HepG2 (cell line): Measurements from ENCODE around the gene C2orf78. TPM values are rescaled to one million over a fixed set of nuclear protein-coding genes. Genes with fewer than 3 reads are reported as not detected.

Source experiments
- AHR ChIP-seq: IDR thresholded peaks from 2 replicates; pipeline ENCODE4 v1.6.1; 2018; ENCODE audit warnings: missing genetic modification reagents, missing compliant biosample characterization
- BRCA1 ChIP-seq: sonication (generic); formaldehyde crosslinking; IDR thresholded peaks from 2 replicates; pipeline ENCODE4 v1.4.0; 2020; ENCODE audit warnings: missing genetic modification reagents
- GLI4 ChIP-seq: sonication (generic); formaldehyde crosslinking; IDR thresholded peaks from 2 replicates; pipeline ENCODE4 v1.5.1; 2020; ENCODE audit warnings: missing genetic modification reagents, mild to moderate bottlenecking, moderate library complexity, borderline replicate concordance
- KDM5B ChIP-seq: sonication (generic); formaldehyde crosslinking; IDR thresholded peaks from 2 replicates; pipeline ENCODE4 v1.4.0; 2020; ENCODE audit warnings: missing genetic modification reagents, mild to moderate bottlenecking, borderline replicate concordance
- MBNL3 ChIP-seq: fragments of 250-450 bp; sonication (Bioruptor Pico); conservative IDR thresholded peaks from 2 replicates; pipeline ENCODE4 v1.8.0; 2022; ENCODE audit warnings: mild to moderate bottlenecking, inconsistent platforms
- PLRG1 ChIP-seq: fragments of 450-650 bp; conservative IDR thresholded peaks from 2 replicates; pipeline ENCODE4 v1.6.1; 2016
- SNAI1 ChIP-seq: sonication (generic); formaldehyde crosslinking; IDR thresholded peaks from 2 replicates; pipeline ENCODE4 v1.5.0; 2020; ENCODE audit warnings: mild to moderate bottlenecking, missing genetic modification reagents, borderline replicate concordance
- ZNF512B ChIP-seq: sonication (generic); formaldehyde crosslinking; IDR thresholded peaks from 2 replicates; pipeline ENCODE4 v1.5.1; 2020; ENCODE audit warnings: missing genetic modification reagents, mild to moderate bottlenecking, borderline replicate concordance
- ZNF672 ChIP-seq: sonication (generic); formaldehyde crosslinking; IDR thresholded peaks from 2 replicates; pipeline ENCODE4 v1.8.1; 2022; ENCODE audit warnings: missing genetic modification reagents
- polyA plus RNA-seq, 8 experiments: library from polyadenylated mRNA; depleted of rRNA in 3 of 8; stranded (reverse) in 7 of 8; unstranded in 1 of 8; fragments of >200 nt; fragmentation: Illumina TruSeq in 4 of 8; extraction: Trizol in 4 of 8; gene quantifications; 2 replicates each; pipeline versions ENCODE4 v1.2.1 to v1.2.3, GENCODE V29; 2011 to 2016; ENCODE audit warnings: low read depth in 4 of 8, missing spikeins in 1 of 8, mixed read lengths in 1 of 8; ENCODE audit not compliant: insufficient read depth in 1 of 8
- total RNA-seq, 5 experiments: library from RNA; depleted of rRNA; stranded (reverse); fragments of >200 nt; fragmentation: Illumina TruSeq; extraction: Trizol; gene quantifications; 2 replicates each; pipeline ENCODE4 v1.2.3, GENCODE V29; 2016; ENCODE audit warnings: low read depth in 1 of 5
- TF ChIP-seq, protein P1 (sequence below): sonication (generic); formaldehyde crosslinking; IDR thresholded peaks from 2 replicates; pipeline ENCODE4 v1.8.0; 2022; ENCODE audit warnings: missing genetic modification reagents, mild to moderate bottlenecking, borderline replicate concordance
- TF ChIP-seq, protein P2 (sequence below): IDR thresholded peaks from 2 replicates; pipeline ENCODE4 v1.6.1; 2012; ENCODE audit warnings: low read length, improper control_type of control experiment
- TF ChIP-seq, protein P3 (sequence below): sonication (generic); formaldehyde crosslinking; IDR thresholded peaks from 2 replicates; pipeline ENCODE4 v1.4.0; 2020; ENCODE audit warnings: missing genetic modification reagents
- TF ChIP-seq, protein P4 (sequence below): sonication (generic); formaldehyde crosslinking; IDR thresholded peaks from 2 replicates; pipeline ENCODE4 v1.9.0; 2021; ENCODE audit warnings: missing genetic modification reagents, borderline replicate concordance
- TF ChIP-seq, protein P5 (sequence below): sonication (generic); formaldehyde crosslinking; IDR thresholded peaks from 2 replicates; pipeline ENCODE4 v1.9.0; 2022; ENCODE audit warnings: low read depth, missing genetic modification reagents

C2orf78 gene
- total and polyA plus RNA-seq, 2 of the 13 experiments (the other 11 are each of a cell fraction or from before 2014, with no cell fraction given): not detected

DNA sequence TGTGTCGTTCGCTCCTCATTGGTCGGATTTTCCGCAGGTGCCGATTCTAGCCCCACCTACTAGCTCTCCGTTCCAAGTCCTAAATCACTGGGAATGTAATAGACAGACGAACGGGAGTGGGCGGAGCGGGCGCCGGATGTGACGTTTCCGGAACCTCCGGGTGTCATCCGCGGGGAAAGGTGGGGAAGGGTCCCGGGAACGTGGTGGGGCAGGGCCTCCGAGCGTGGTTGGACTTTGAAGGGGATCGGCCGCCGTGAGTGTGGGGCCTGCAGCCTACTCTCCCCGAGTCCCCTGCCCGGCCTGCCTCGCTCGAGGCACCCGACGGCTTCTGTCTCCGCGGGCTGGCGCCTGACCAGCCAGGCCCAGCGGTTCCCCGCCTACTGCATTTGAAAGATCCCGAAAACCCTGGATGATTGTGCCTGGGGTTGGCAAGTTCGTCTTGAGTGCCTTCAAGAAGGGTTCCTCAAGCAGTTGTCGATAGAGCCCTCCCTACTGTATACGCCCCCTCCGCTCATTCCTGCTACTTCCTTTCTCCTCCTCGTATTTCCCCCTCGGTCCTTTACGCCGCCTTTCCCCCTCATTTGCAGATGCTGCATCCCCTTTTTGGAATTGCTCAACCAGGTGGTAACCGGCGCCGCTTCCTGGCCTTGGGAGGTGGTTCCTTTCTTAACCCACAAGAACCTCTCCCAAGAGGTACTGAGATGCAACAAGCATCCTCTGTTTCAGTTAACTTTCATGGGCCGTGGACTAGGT lies 45.0 kb downstream of the C2orf78 start, which contains the start of gene STAMBP (continued):
- TF ChIP-seq ZNF512B (CRISPR knock-in tag) (no peak), KDM5B (peak; percentile 95), AHR (CRISPR knock-in tag) (no peak), BRCA1 (CRISPR knock-in tag) (no peak; the same call in 1 of the 2 replicates), PLRG1 (no peak), SNAI1 (CRISPR knock-in tag) (peak; percentile 93), ZNF672 (CRISPR knock-in tag) (no peak), GLI4 (CRISPR knock-in tag) (no peak), MBNL3 (CRISPR knock-in tag) (no peak)
- TF ChIP-seq, protein P1, sequence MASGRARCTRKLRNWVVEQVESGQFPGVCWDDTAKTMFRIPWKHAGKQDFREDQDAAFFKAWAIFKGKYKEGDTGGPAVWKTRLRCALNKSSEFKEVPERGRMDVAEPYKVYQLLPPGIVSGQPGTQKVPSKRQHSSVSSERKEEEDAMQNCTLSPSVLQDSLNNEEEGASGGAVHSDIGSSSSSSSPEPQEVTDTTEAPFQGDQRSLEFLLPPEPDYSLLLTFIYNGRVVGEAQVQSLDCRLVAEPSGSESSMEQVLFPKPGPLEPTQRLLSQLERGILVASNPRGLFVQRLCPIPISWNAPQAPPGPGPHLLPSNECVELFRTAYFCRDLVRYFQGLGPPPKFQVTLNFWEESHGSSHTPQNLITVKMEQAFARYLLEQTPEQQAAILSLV (CRISPR knock-in tag): peak; percentile 97
- TF ChIP-seq, protein P2, sequence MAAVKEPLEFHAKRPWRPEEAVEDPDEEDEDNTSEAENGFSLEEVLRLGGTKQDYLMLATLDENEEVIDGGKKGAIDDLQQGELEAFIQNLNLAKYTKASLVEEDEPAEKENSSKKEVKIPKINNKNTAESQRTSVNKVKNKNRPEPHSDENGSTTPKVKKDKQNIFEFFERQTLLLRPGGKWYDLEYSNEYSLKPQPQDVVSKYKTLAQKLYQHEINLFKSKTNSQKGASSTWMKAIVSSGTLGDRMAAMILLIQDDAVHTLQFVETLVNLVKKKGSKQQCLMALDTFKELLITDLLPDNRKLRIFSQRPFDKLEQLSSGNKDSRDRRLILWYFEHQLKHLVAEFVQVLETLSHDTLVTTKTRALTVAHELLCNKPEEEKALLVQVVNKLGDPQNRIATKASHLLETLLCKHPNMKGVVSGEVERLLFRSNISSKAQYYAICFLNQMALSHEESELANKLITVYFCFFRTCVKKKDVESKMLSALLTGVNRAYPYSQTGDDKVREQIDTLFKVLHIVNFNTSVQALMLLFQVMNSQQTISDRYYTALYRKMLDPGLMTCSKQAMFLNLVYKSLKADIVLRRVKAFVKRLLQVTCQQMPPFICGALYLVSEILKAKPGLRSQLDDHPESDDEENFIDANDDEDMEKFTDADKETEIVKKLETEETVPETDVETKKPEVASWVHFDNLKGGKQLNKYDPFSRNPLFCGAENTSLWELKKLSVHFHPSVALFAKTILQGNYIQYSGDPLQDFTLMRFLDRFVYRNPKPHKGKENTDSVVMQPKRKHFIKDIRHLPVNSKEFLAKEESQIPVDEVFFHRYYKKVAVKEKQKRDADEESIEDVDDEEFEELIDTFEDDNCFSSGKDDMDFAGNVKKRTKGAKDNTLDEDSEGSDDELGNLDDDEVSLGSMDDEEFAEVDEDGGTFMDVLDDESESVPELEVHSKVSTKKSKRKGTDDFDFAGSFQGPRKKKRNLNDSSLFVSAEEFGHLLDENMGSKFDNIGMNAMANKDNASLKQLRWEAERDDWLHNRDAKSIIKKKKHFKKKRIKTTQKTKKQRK: no peak
- TF ChIP-seq, protein P3, sequence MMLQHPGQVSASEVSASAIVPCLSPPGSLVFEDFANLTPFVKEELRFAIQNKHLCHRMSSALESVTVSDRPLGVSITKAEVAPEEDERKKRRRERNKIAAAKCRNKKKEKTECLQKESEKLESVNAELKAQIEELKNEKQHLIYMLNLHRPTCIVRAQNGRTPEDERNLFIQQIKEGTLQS: 0 out of 2 replicates have a peak, but pooled peaks have one; percentile 11
- TF ChIP-seq, protein P4, sequence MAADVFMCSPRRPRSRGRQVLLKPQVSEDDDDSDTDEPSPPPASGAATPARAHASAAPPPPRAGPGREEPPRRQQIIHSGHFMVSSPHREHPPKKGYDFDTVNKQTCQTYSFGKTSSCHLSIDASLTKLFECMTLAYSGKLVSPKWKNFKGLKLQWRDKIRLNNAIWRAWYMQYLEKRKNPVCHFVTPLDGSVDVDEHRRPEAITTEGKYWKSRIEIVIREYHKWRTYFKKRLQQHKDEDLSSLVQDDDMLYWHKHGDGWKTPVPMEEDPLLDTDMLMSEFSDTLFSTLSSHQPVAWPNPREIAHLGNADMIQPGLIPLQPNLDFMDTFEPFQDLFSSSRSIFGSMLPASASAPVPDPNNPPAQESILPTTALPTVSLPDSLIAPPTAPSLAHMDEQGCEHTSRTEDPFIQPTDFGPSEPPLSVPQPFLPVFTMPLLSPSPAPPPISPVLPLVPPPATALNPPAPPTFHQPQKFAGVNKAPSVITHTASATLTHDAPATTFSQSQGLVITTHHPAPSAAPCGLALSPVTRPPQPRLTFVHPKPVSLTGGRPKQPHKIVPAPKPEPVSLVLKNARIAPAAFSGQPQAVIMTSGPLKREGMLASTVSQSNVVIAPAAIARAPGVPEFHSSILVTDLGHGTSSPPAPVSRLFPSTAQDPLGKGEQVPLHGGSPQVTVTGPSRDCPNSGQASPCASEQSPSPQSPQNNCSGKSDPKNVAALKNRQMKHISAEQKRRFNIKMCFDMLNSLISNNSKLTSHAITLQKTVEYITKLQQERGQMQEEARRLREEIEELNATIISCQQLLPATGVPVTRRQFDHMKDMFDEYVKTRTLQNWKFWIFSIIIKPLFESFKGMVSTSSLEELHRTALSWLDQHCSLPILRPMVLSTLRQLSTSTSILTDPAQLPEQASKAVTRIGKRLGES: no peak
- TF ChIP-seq, protein P5, sequence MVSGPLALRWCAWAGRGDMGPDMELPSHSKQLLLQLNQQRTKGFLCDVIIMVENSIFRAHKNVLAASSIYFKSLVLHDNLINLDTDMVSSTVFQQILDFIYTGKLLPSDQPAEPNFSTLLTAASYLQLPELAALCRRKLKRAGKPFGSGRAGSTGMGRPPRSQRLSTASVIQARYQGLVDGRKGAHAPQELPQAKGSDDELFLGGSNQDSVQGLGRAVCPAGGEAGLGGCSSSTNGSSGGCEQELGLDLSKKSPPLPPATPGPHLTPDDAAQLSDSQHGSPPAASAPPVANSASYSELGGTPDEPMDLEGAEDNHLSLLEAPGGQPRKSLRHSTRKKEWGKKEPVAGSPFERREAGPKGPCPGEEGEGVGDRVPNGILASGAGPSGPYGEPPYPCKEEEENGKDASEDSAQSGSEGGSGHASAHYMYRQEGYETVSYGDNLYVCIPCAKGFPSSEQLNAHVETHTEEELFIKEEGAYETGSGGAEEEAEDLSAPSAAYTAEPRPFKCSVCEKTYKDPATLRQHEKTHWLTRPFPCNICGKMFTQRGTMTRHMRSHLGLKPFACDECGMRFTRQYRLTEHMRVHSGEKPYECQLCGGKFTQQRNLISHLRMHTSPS (CRISPR knock-in tag): peak; percentile 44; the same call in 1 of the 2 replicates
